SK-N-MC (cell line): ENCODE results near the gene PAFAH1B2.

ENCODE experiments used
- EZH2 ChIP-seq: fragments of 200-600 bp; sonication (generic); IDR thresholded peaks from one replicate; pipeline ENCODE4 v1.6.1; 2017; ENCODE audit warnings: antibody characterized with exemption
- FOXP2 ChIP-seq: optimal IDR thresholded peaks from 2 replicates; pipeline ENCODE3; 2011; ENCODE audit warnings: mild to moderate bottlenecking, moderate library complexity; ENCODE audit not compliant: insufficient read depth; ENCODE audit errors: extremely low read length, control extremely low read depth
- POLR2AphosphoS5 ChIP-seq: IDR thresholded peaks from 2 replicates; pipeline ENCODE4 v1.6.1; 2012; ENCODE audit warnings: mild to moderate bottlenecking, low read depth, low read length, borderline replicate concordance

- TF ChIP-seq POLR2AphosphoS5 (no peak), FOXP2 (no peak), EZH2 (no peak)
These were observed 47.7 kb upstream of the PAFAH1B2 start for GRCh38 chr11:117096201-117096991.
